Astrocyte (in vitro differentiated cells and primary cell): Measurements from ENCODE around the gene DNM1.

ENCODE experiments used
- CTCF ChIP-seq: IDR thresholded peaks from 2 replicates; pipeline ENCODE4 v1.5.1; 2011; ENCODE audit warnings: low read depth, mild to moderate bottlenecking, inconsistent platforms, low read length, moderate library complexity; ENCODE audit not compliant: insufficient read depth
- EZH2 ChIP-seq: IDR thresholded peaks from 2 replicates; pipeline ENCODE4 v1.6.1; 2012; ENCODE audit warnings: mild to moderate bottlenecking, low read length, inconsistent platforms; ENCODE audit not compliant: insufficient read depth

GRCh38 chr9:128296340-128297220, 93.4 kb downstream of the DNM1 start:
- TF ChIP-seq EZH2 (no peak), CTCF (no peak)
